Astrocyte of the cerebellum (primary cell): ENCODE data around the gene MLLT1.

Experiments
- DNase-seq: peaks from one replicate; pipeline ENCODE4 v3.0.0-alpha.2; 2011; ENCODE audit warnings: low read depth
- H3K4me3 ChIP-seq: 2 replicates; pipeline ENCODE4 v1.5.1; 2011; ENCODE audit warnings: mild to moderate bottlenecking, low read depth, low read length, moderate library complexity
- in situ Hi-C: cut with HindIII; loops from 2 replicates; pipeline ENCODE4 v1.10.0; 2017; ENCODE audit warnings: low sequenced_read_pairs
- TF ChIP-seq, protein P1 (sequence below): IDR thresholded peaks from 2 replicates; pipeline ENCODE4 v1.5.1; 2012; ENCODE audit warnings: low read length, low read depth, moderate library complexity, mild to moderate bottlenecking; ENCODE audit errors: missing control alignments

MLLT1 gene

DNA sequence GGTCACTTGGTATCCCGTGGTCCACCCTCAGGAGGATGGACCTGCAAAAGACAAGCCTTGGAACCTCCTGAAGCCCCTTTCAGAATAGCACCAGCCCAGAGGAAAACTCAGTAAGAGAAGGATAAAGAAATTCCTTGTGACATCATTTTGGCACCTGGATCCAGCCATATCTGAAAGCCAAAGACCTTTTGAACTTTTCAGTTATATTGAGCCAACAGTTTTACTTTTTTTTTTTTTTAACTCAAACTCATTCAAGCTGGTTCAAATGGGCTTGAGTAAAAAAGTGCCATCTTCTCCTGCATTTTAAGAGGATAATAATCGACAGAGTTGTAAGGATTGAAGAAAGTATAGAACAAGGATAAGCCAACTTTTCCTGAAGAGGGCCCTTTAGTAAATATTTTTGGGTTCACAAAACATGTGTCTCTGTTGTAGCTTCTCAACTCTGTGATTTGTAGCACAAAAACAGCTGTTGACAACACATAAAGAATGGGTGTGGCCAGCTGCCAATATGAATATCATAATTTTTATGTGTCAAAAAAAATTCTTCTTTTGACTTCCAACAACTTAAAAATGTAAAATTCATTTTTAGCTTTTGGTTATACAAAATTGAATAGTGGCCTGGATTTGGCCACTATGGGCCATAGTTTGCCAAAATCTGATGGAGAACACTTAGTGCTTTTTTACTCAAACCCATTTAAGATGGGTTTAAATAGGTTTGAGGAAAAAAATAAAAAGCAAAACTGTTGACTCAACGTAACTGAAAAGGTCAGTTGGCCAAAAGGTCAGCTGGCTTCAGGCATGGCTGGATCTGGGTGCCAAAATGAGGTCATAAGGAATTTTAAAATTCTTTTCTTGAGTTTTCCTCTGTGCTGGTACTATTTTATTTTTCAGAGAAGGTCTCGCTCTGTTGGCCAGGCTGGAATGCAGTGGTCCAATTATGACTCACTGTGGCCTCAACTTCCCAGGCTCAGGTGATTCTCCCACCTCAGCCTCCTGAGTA lies 93.6 kb downstream of the MLLT1 start:
- H3K4me3 ChIP-seq, result no peak overlapping the region
- in situ Hi-C loops, result no loop called here
- TF ChIP-seq, protein P1, sequence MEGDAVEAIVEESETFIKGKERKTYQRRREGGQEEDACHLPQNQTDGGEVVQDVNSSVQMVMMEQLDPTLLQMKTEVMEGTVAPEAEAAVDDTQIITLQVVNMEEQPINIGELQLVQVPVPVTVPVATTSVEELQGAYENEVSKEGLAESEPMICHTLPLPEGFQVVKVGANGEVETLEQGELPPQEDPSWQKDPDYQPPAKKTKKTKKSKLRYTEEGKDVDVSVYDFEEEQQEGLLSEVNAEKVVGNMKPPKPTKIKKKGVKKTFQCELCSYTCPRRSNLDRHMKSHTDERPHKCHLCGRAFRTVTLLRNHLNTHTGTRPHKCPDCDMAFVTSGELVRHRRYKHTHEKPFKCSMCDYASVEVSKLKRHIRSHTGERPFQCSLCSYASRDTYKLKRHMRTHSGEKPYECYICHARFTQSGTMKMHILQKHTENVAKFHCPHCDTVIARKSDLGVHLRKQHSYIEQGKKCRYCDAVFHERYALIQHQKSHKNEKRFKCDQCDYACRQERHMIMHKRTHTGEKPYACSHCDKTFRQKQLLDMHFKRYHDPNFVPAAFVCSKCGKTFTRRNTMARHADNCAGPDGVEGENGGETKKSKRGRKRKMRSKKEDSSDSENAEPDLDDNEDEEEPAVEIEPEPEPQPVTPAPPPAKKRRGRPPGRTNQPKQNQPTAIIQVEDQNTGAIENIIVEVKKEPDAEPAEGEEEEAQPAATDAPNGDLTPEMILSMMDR, result no peak
- no peak for DNase-seq

DNA sequence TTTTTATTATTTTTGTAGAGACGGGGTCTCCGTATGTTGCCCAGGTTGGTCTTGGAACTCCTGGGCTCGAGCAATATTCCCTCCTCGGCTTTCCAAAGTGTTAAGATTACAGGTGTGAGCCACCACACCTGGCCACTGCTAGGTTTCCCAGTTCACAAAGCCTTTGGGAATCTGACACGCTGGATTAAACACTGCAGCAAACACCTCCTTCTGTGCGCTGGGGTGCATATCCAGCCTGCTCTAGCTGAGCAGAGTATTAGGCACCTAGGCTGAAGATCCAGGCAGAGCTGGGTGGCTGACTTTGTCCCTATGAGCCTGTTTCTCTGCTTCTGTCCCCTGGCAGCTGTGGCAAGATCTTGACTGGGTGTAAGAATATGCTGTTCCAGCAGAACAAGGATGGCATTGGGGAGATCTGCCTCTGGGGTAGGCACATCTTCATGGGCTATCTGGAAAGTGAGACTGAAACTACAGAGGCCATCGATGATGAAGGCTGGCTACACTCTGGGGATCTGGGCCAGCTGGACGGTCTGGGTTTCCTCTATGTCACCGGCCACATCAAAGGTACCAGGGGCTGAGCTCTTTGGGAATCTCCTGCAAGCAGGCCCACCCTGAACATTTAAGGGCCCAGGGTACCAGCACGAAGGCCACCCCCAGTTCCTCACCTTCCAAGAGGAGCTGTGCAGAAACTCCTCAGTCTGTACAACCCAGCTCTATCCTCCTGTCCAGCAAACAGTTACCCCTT lies 94.5 kb downstream of the MLLT1 start:
- no peak for DNase-seq

GRCh38 chr19:6181119-6181518 lies 98.7 kb downstream of the MLLT1 start:
- in situ Hi-C loops, result no loop called here
- DNase-seq, result no peak
- H3K4me3 ChIP-seq, result no peak overlapping the region
- TF ChIP-seq, protein P1, result no peak

More for the DNA sequence above, 94.5 kb downstream of the MLLT1 start:
- in situ Hi-C loops, result no loop called here
- TF ChIP-seq, protein P1, result no peak
- no peak overlapping the region for H3K4me3 ChIP-seq

DNA sequence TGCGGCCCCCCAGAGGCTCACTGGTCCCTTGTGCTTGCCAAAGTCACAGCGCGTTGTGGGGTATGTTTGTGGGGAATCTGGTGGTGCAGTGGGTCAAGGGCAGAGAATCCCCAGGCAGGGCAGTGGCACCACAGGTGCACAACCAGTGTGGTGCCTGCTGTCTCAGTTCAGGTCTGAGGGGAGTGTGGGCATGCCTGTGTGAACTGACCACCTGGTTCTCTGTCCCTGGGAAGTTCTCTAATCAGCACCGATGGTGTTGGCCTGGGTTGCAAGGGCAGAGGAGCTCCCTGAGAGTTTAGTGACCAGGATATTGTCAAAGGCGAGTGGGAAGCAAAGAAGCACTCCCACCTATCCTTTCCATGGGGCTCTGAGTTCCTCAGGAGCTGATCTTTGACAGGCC lies 106.6 kb downstream of the MLLT1 start:
- TF ChIP-seq, protein P1, result no peak
- in situ Hi-C loops, result no loop called here
- DNase-seq, result no peak
- H3K4me3 ChIP-seq, result no peak overlapping the region

- in situ Hi-C loops, result no loop called here
- TF ChIP-seq, protein P1, result no peak
- no peak overlapping the region for H3K4me3 ChIP-seq
- no peak for DNase-seq
Measured at GRCh38 chr19:6172074-6172863, 107.5 kb downstream of the MLLT1 start.

DNA sequence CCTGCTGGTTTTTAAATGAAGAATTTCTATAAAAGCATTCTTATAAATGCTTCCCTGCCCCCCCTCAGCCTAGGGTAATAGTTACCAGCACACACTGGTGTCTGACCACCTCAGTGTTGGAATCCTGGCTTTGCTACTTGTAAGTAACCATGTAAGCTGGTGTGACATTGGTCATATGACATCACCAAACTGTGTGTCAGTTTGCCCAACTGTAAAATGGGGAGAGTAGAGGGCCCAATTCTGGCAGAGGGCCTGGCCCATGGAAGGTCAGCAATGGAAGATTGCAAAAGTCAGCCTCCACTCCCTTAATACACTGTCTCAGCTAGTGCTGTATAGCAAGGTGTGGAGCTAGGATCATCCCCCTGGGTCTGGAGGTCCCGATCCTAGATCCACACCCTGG lies 112.7 kb downstream of the MLLT1 start:
- in situ Hi-C loops, result no loop called here
- DNase-seq, result no peak
- no peak overlapping the region for H3K4me3 ChIP-seq
- TF ChIP-seq, protein P1, result no peak
